NCI-H345 (cell line): ENCODE results near the gene TMEM256.

Experiments
- DNase-seq: peaks from one replicate; lab custom pipeline; 2025; lab: John Stamatoyannopoulos, UW

TMEM256 gene

GRCh38 chr17:7429722-7430121 lies 25.8 kb upstream of the TMEM256 start:
- no peak for DNase-seq

GRCh38 chr17:7428557-7428956 lies 24.7 kb upstream of the TMEM256 start, which contains the start of gene SPEM3:
TSS of gene SPEM3 (plus strand) at chr17:7428857. CDS start at chr17:7428903, 46 bp downstream.
- no peak for DNase-seq

DNA sequence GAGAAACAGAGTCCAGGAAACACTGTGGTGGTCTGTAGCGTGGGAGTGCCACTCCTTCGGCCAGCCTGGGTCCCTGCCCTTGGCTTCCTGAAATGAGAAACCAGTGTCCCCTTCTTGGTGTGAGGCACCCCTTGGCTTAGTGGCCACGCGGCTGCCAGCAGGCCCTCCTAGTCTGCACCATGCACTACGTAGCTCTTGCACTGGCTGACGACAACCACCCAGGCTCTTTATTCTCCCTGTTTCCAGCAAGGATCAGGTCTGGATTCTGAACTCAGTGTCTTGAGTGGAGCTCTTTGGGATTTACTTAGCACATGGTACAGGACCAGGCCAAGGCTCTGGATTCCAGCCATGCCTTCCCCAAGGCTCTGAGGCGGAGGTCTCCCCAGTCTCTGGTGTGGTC lies 23.7 kb upstream of the TMEM256 start:
- DNase-seq, result no peak

DNA sequence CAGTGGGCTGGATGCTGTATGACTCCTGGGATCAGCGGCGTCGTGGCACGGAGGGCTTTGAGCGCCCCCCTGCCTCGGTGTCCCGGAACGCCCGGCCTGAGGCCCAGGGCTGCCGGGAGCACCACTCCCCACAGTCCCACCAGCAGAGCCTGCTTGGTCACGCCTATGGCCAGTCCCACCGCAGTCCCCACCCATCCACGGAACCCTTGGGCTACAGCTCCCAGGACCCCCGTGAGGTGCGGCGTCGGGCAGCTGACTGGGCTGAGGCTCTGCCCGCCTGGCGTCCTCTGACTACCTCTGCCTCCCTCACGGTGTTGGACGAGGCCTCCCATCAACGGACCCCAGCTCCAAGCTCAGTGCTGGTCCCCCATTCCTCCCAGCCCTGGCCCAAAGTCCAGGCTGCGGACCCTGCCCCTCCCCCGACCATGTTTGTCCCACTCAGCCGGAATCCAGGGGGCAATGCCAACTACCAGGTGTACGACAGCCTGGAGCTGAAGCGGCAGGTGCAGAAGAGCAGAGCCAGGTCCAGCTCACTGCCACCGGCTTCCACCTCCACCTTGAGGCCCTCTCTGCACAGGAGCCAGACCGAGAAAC lies 23.1 kb upstream of the TMEM256 start:
- no peak for DNase-seq

- DNase-seq, result no peak
Measured at GRCh38 chr17:7426203-7426863, 22.4 kb upstream of the TMEM256 start.

DNA sequence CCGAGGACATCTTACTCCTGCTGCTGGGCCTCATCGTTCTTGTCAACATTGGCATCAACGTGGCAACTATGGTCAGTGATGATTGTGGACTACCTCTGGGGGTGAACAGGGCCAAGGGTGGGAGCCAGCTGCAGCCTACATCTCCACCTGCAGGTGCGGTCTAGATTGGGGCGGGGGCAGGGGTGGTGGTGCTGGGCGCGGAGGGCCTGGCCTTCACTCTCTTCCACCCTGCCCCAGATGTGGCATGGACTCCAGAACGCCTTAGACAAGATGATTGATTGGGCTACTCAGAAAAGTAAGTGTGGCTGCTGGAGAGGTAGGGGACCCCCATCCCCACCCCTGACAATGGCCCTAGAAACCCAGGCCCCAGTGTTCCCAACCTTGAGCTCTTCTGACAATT lies 21.9 kb upstream of the TMEM256 start:
- no peak for DNase-seq

DNA sequence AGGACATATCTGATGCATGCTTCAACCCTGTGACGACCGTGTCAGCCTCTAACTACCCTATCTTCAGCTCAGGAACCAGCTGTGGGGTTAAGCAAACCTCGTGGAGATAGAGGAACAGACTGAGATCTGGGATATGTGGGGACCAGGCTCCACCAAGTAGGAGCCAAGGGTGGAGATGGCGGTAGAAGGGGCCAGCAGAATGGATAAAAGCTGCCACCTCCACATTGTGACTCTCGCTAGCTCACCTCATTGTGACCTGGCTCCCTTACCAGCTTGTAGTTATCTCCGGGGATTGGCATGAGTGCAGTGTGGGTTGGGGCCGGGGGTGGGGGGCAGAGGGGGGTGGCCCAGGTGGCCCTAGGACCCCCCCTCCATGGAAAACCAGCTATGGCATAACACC lies 21.4 kb upstream of the TMEM256 start, which contains the start of gene SPEM2:
SPEM2 (plus strand) TSS at position 301 of the 400 bp plus-strand sequence; CDS start at position 374, 73 bp downstream.
- DNase-seq, result no peak

DNA sequence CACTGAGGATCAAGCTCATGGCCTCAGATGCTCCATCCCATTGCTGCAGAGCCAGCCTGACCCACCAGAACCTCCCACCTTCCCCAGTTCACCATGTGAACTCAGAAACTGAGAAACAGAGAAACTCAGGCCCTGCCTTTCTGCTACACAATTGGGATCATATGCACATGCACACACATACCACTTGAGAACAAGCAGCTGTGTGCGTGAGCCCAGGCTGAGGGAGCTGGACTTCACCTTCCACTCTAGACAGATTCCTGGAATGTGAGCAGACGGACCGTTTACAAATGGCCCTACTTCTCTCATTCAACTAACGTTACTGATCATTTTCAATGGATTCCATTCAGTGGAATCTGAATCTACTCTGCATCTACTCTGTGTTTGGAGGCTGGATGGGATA lies 19.8 kb upstream of the TMEM256 start:
- no peak for DNase-seq

DNA sequence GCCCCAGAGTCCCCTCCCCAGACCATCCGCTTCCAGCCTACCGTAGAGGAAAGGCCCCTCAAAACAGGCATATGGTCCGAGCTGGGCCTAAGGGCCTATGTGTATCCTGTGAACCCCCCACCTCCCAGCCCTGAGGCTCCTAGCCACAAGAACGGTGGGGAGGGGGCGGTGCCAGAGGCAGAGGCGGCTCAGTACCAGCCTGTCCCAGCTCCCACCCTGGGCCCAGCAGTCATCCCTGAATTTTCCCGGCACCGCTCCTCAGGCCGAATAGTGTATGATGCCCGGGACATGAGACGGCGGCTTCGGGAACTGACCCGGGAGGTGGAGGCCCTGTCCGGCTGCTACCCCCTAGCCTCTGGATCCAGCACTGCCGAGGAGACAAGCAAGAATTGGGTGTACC lies 17.3 kb upstream of the TMEM256 start:
- no peak for DNase-seq

GRCh38 chr17:7419819-7420610 lies 16.1 kb upstream of the TMEM256 start, which contains the start of gene SPEM1:
TSS of gene SPEM1 (plus strand) at chr17:7420324. CDS start at chr17:7420385, 61 bp downstream.
- DNase-seq, result no peak

DNA sequence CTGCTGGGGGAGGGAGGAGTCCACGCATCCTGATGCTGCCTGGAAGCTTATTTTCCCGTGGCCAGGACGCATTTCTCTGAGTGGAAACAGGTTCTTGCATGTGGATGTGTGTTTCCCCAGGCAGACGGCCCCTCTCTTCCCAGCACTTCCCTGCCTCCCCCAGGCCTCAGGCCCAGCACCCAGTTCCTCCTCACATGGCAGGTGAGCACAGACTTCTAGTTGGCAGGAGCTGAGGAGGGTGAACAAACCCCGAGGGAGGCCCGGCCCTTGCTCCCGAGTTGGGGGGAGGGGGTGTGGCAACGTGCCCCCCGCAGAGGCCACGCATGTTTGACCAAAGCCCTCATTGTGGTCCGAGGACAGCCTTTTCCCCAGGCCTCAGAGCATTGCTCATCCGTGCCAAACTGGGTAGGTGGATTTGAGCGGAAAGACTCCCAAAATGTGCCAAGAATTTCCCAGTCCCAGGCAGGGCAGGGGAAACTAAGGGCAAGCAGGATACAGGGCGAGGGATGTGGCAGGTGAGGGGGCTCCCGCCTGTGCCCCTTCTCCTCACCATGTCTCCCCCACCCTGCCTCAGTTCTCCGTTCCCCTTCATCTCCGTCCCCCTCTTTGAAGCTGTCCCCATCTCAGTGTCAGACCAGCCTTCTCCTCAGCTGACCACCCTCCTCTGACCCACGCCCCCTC lies 14.7 kb upstream of the TMEM256 start:
- DNase-seq, result no peak

- DNase-seq, result no peak
Measured at GRCh38 chr17:7417056-7417655, 13.3 kb upstream of the TMEM256 start.

GRCh38 chr17:7416323-7416722 lies 12.4 kb upstream of the TMEM256 start:
- no peak for DNase-seq

GRCh38 chr17:7415784-7416183 lies 11.9 kb upstream of the TMEM256 start:
- no peak for DNase-seq

DNA sequence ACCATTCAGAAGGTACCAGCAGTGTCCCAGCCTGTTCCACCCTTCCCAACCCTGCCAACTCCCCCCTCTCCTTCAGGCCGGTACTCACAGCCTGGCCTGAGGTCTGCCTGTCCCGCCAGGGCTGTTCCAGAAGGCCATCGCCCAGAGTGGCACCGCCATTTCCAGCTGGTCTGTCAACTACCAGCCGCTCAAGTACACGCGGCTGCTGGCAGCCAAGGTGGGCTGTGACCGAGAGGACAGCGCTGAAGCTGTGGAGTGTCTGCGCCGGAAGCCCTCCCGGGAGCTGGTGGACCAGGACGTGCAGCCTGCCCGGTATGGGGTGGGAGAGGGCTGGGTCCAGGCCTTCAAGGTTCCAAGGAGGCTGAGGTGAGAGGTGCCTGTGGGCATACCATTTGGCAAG lies 10.9 kb upstream of the TMEM256 start:
- DNase-seq, result no peak

DNA sequence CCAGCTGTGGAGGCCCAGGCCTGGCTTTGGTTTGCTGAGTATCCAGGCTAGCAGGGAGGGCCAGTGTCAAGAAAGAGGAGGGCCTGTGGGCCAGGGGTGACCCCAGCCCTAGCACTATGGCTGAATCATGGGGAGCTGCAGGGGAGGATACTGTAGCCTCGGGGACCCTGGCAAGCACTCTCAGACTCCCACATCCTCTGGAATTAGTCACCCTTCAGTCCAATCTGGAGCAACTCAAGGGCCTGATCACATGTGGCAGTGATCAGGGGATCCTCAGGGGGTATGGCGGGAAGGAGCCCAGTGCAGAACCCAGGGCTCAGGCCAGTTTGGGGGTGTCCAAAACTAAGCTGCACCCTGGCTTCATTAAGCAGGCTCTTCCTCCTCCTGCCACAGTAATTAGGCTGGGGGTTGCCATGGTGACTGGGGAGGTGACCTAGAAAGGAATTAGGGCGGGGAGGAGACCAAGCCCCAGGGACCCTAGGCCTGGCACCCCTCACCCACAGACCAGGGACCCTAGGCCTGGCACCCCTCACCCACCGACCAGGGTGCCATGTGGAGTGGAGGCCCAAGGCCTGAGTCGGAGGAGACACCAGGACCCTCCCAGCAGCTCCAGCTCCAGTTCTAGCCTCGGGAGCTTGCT lies 9.6 kb upstream of the TMEM256 start:
- no peak for DNase-seq

DNA sequence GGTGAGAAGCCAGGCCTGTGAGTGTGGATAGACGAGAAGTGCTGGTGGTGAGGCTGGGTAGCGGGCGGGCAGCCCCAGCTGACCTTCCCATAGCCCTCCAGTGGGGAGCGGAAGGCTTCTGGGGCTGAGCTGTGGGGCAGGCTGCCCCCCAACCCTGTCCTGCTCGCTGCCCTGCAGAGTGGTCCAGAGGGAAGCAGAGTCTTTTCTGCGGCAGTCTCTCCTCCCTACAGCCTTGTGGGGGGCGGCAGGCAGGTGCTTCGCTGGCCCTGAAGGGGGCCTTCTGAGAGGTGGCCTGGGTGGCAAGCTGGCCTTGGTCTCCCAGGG lies 7.5 kb upstream of the TMEM256 start:
- DNase-seq, result no peak

DNA sequence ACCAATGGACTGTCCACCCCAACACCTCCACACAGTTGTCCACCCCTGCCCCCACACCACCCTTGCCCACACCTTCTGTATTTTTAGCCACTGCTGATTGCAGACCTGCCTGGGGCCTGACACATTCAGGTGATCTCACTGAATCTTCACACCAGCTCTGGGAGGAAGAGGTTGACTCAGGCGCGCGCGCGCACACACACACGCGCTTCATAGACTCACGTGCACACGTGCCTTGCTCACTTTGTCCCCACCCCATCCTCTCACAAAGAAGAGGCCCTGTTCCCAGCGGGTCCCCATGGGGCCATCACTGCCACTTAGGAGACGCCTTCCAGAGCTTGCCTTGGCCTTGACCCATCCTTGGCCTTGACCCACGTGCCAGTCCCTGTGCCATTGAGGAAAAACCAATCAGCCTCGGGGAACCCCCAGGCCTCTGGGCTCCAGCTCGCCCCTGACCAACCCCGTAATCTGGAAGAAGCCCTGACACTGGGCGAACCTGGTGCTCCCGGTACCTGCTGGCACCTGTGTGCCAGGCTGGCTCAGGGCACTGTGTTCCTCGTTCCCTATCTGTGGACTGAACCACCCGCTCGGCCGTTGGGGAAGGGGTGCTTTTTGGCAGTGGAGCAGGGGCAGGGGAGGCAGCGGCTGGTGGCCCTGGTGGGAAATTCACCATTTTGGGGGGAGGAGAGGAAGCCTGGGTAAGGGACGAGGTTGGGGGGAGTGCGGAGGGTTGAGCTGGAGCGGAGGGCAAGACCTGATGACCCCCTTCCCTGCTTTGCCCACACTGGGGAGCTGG lies 6.9 kb upstream of the TMEM256 start:
- no peak for DNase-seq

DNA sequence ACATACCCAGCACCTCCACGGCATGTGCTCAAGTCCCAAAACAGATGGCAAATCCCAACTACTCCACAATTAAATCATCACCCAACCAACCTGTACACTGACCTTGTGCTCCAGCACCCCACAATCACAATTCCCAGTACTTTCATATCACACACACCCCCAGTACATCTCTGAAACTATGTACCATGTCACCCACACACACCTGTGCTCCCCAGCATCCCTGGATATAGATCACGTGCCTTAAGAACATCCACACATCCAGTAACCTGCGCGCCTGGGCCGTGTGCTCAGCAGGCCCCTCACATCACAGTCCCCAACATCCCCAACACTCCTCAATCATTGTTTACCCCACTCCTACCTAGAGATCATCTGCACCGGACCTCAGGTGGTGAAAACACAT lies 5.8 kb upstream of the TMEM256 start:
- no peak for DNase-seq

GRCh38 chr17:7408863-7409262 lies 5.0 kb upstream of the TMEM256 start:
- no peak for DNase-seq

GRCh38 chr17:7408252-7408727 lies 4.4 kb upstream of the TMEM256 start:
- DNase-seq, result no peak
